RWPE1 (cell line): ENCODE results near the gene DNASE1L3.
A peak's percentile ranks its signal among the peaks of the same experiment; 100 is the strongest.

ENCODE experiments used
- CTCF ChIA-PET: fragments of 350-600 bp; sonication (Branson Sonifier 250); formaldehyde crosslinking; extraction: SDS; loops from one replicate; lab custom pipeline; 2021; lab: Yijun Ruan, JAX
- POLR2A ChIA-PET: fragments of 400-600 bp; formaldehyde crosslinking; extraction: SDS; loops from one replicate; lab custom pipeline; 2020; ENCODE audit warnings: antibody characterized with exemption; ENCODE audit not compliant: low non-redundant PET; lab: Yijun Ruan, JAX
- DNase-seq: peaks from one replicate; pipeline ENCODE4 v3.0.0; 2012; ENCODE audit warnings: low spot score
- H3K27ac ChIP-seq: fragments of 450-650 bp; 2 replicates; pipeline ENCODE4 v1.5.1; 2017
- TF ChIP-seq, protein P1 (sequence below): fragments of 450-650 bp; conservative IDR thresholded peaks from 2 replicates; pipeline ENCODE4 v1.5.1; 2017; ENCODE audit warnings: low read depth, mild to moderate bottlenecking

Gene DNASE1L3

GRCh38 chr3:58167431-58168351 is 43.1 kb downstream of the DNASE1L3 start:
- CTCF ChIA-PET = interaction anchor here (0.8 kb wide), 2 partner anchors 10 to 17 kb away, joined by 5 to 6 read pairs; no protein-coding TSS in a partner anchor
- TF ChIP-seq, protein P1, sequence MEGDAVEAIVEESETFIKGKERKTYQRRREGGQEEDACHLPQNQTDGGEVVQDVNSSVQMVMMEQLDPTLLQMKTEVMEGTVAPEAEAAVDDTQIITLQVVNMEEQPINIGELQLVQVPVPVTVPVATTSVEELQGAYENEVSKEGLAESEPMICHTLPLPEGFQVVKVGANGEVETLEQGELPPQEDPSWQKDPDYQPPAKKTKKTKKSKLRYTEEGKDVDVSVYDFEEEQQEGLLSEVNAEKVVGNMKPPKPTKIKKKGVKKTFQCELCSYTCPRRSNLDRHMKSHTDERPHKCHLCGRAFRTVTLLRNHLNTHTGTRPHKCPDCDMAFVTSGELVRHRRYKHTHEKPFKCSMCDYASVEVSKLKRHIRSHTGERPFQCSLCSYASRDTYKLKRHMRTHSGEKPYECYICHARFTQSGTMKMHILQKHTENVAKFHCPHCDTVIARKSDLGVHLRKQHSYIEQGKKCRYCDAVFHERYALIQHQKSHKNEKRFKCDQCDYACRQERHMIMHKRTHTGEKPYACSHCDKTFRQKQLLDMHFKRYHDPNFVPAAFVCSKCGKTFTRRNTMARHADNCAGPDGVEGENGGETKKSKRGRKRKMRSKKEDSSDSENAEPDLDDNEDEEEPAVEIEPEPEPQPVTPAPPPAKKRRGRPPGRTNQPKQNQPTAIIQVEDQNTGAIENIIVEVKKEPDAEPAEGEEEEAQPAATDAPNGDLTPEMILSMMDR = peak; percentile 75
- H3K27ac ChIP-seq = peak overlapping the region; percentile 35
- POLR2A ChIA-PET = no interaction called here
- peak; percentile 30 for DNase-seq

DNA sequence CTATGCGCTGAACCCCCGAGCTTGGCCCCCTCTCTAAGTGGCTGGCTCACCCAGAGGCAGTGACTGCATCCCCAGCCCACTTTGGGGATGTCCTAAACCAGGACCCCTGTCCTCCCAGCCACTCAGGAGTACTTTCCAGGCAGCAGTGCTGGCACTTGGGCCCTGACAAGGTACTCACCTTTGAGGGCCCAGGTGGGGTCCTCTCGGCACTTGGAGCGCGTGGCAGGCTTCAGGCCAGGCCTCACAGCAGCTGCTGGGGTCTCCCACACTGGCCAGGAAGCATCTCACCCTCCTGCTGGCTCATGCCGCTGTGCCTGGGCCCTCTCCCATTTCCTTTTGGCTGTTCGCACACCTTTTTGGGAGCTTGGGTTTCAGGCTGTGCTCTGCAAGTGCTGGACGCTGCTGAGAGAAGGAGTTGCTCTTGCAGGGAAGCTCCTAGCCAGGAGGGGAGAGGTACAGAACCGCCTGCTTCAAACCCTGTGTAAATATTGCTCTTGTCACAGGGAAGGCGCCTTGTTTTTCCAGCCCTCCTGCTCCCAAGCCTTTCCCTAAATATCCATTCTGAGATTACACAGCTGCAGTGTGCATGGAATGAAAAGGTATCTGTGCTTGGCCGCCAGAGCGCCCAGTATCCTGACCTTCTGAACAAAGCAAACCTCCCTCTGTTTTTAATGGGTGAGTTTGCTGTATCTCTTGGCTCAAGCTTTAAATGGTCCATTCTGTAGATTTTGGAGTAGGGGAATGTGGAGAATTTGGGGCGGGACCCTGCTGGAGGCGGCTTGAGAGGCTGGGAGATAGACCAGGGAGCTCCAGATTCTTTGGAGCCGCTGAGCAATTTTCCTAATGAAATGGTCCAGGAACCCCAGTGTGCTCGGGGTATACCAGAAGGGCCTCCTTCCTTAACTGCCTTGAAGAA is 45.6 kb downstream of the DNASE1L3 start:
- ChIA-PET CTCF (interaction anchor here (0.8 to 1.2 kb wide), 2 partner anchors 23 to 52 kb away, joined by 3 read pairs; no protein-coding TSS in a partner anchor), POLR2A (no interaction called here)
- TF ChIP-seq, protein P1 = no peak
- DNase-seq = no peak
- peak overlapping the region; percentile 63 for H3K27ac ChIP-seq

DNA sequence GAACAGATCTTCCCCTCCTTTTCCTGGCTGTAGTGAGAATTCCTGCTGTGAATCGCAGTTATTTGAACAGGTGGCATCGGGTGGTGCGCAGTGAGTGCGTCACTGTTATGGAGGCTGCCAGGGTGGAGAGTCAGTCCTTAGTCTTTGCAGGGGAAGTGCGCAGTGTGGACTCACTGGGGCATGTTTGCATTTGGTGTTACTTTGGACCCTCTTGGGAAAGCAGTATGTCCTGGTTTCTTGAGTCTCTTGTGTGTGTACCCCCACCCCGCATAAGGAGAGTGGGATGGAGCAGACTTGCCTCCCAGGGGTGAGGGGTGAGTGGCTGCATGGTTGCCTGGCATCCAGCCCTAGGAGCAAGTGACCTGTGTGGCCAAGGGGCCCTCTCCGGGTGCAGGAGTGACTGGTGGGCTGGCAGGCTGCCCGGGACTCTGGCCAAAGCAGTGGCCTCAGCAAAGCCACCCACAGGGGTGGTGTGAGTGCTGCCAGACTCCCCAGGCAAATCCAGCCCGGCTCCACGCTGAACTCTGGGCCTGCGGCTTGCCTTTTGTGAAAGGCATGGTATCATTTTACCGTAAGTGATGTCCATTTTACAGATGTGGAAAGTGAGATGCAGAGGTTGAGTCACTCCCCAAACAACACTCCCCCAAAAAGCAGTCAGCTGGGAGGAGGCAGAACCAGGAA is 46.4 kb downstream of the DNASE1L3 start:
- CTCF ChIA-PET = interaction anchor here (0.6 kb wide), 1 partner anchor 13 kb away, joined by 3 read pairs; no protein-coding TSS in a partner anchor
- no peak for DNase-seq
- POLR2A ChIA-PET = no interaction called here
- TF ChIP-seq, protein P1 = no peak
- peak overlapping the region; percentile 63 for H3K27ac ChIP-seq

GRCh38 chr3:58163234-58163633 is 47.5 kb downstream of the DNASE1L3 start:
- POLR2A ChIA-PET = no interaction called here
- CTCF ChIA-PET = no interaction called here

DNA sequence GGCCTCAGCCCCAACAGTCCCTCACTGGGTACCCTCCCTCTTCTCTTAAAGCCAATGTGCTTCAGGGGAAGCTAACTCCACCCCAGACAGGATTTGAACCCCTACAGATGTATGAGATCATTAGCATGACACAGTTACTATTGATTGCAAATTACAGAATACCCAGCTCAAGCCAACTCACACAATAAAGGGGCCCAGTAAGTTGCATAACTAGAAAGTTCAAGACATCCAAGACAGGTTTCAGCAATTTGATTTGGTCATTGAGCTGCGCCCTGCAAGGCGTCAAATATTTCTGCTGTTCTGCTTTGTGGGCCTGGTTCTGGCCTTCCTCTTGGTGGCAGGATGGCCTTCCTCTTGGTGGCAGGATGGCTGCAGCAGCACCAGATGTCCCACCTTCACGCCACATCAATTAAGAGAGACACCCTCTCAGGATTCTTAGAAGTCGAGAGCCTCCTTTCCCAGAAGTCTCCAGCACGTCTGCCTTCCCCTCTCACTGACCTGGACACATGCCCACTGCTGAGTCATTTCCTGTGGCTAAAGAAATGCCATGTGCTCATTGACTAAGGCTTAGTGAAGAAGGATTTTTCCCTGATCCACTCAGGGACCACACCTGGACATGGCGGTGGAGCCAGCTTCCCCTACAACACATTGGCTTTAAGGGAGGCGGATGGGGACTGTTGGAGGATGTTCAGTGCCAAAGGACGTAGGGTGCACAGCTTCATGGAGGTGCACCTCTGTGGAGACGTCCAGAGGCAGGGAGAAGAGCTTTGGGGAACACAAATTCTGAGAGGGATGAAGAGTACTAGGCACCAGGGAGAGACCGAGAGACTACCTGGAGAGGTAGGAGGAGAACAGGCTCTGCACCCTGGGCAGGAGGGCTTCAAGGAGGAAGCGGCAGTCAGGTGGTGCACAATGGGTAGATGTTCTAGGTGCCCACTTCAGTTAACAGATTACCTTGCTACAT is 49.1 kb downstream of the DNASE1L3 start:
- CTCF ChIA-PET = interaction anchor here (1.0 kb wide), 1 partner anchor 16 kb away, joined by 3 read pairs; no protein-coding TSS in a partner anchor
- POLR2A ChIA-PET = no interaction called here
- TF ChIP-seq, protein P1 = no peak
- H3K27ac ChIP-seq = peak overlapping the region; percentile 76
- peak; percentile 82 for DNase-seq

More at GRCh38 chr3:58163234-58163633, 47.5 kb downstream of the DNASE1L3 start:
- no peak for DNase-seq
- TF ChIP-seq, protein P1 = no peak
- peak overlapping the region; percentile 40 for H3K27ac ChIP-seq
